PFSK-1 (cell line): ENCODE measurements around the gene IL4I1.

Source experiments
- FOXP2 ChIP-seq: optimal IDR thresholded peaks from 2 replicates; pipeline ENCODE3; 2011; ENCODE audit warnings: borderline replicate concordance, control low read depth, inconsistent platforms; ENCODE audit not compliant: insufficient read depth; ENCODE audit errors: extremely low read length, extremely low read depth
- POLR2AphosphoS5 ChIP-seq: IDR thresholded peaks from 2 replicates; pipeline ENCODE4 v1.6.1; 2012; ENCODE audit warnings: low read depth, mild to moderate bottlenecking, control low read depth, low read length, moderate library complexity
- SIN3A ChIP-seq: IDR thresholded peaks from 2 replicates; pipeline ENCODE4 v1.6.1; 2012; ENCODE audit warnings: mild to moderate bottlenecking, low read length, moderate library complexity, borderline replicate concordance; ENCODE audit not compliant: insufficient read depth
- TAF1 ChIP-seq: IDR thresholded peaks from 2 replicates; pipeline ENCODE4 v1.6.1; 2012; ENCODE audit warnings: low read length, control low read depth, borderline replicate concordance; ENCODE audit not compliant: insufficient read depth
- TF ChIP-seq, protein P1 (sequence below), 2 experiments: IDR thresholded peaks; 2 replicates each; pipeline versions ENCODE4 v1.6.1 to v1.8.0; 2011 to 2012; ENCODE audit warnings: low read depth in 2 of 2, low read length in 2 of 2, control low read depth in 1 of 2, inconsistent platforms in 1 of 2, mild to moderate bottlenecking in 1 of 2, moderate library complexity in 1 of 2; ENCODE audit not compliant: insufficient read depth in 1 of 2

The IL4I1 gene

DNA sequence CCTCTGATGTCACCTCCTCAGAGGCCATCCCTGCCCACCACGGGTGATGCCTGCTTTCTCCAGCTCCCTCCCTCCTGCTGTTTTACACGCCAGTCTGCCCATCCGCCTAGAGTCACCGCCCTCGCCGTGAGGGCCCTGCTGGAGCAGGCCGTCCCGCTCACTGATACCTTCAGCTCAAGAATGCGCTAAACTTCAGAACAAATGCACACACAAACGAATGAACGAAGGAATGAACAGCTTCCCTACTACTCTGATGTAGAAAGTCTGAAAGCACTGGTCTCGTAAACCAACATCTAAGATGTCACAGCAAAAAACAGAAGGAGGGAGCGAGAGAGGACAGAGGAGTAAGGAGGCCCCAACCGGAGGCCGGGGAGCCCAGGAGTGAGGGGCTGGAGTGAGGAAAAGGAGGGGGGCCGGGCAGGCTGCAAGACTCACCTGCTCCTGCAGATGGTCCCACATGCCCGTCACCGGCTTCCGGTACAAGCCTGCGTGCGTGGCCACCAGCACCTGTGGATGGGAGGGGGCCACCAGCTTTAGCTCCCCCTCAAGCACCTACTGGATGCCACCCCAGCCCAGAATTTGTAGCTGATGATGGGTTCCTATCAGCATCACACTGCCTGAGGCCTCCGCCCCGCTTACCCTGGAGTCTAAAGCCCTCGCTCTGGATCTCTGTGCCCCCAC is 33.3 kb downstream of the IL4I1 start:
- no peak for TF ChIP-seq POLR2AphosphoS5

DNA sequence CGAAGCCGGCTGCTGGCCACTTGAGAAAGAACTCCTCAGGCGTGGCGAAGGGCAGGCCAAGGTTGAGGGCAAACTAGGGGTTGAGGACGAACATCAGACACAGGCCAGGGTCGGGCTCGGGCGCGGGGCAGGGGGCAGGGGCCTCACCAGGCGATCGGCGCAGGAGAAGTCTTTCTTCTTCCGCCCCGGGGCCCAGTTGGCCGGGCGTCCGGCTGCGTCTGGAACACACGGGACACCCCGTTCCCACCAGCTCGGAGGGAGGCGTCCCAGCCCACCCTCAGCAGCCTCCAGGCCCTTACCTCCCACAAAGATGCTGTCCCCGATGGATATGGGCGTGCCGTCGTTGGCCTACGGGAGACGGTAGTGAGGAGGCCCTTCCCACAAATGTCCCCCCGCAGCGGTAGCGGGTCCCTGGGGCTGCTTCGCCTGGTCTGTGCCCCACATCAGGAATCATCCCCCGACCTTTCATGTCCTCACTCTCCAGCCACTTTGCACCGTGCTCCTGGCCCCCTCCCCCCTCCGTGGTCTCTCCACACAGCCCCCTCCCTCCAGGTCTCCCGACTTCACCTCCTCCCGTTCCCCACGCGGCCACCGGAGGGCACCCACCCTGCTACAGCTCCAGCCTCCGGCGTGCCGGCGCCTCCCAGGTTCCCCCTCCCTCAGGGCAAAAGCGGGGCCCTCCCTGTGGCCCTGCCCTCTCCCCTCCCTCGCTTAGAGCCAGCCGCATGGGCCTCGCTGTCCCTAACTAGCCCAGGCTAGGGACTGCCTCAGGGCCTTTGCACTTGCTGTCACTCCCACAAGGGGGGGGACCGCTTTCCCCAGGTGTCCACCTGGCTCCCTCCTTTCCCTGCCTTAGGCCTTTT is 34.1 kb downstream of the IL4I1 start:
- TF ChIP-seq, protein P1, sequence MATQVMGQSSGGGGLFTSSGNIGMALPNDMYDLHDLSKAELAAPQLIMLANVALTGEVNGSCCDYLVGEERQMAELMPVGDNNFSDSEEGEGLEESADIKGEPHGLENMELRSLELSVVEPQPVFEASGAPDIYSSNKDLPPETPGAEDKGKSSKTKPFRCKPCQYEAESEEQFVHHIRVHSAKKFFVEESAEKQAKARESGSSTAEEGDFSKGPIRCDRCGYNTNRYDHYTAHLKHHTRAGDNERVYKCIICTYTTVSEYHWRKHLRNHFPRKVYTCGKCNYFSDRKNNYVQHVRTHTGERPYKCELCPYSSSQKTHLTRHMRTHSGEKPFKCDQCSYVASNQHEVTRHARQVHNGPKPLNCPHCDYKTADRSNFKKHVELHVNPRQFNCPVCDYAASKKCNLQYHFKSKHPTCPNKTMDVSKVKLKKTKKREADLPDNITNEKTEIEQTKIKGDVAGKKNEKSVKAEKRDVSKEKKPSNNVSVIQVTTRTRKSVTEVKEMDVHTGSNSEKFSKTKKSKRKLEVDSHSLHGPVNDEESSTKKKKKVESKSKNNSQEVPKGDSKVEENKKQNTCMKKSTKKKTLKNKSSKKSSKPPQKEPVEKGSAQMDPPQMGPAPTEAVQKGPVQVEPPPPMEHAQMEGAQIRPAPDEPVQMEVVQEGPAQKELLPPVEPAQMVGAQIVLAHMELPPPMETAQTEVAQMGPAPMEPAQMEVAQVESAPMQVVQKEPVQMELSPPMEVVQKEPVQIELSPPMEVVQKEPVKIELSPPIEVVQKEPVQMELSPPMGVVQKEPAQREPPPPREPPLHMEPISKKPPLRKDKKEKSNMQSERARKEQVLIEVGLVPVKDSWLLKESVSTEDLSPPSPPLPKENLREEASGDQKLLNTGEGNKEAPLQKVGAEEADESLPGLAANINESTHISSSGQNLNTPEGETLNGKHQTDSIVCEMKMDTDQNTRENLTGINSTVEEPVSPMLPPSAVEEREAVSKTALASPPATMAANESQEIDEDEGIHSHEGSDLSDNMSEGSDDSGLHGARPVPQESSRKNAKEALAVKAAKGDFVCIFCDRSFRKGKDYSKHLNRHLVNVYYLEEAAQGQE (IDR thresholded peaks at IDR 0.05; ENCODE audit: insufficient read depth in 1 of 2, low read depth in 2 of 2, low read length in 2 of 2): no peak
- TF ChIP-seq TAF1 (no peak), FOXP2 (no peak), POLR2AphosphoS5 (no peak), SIN3A (no peak)

DNA sequence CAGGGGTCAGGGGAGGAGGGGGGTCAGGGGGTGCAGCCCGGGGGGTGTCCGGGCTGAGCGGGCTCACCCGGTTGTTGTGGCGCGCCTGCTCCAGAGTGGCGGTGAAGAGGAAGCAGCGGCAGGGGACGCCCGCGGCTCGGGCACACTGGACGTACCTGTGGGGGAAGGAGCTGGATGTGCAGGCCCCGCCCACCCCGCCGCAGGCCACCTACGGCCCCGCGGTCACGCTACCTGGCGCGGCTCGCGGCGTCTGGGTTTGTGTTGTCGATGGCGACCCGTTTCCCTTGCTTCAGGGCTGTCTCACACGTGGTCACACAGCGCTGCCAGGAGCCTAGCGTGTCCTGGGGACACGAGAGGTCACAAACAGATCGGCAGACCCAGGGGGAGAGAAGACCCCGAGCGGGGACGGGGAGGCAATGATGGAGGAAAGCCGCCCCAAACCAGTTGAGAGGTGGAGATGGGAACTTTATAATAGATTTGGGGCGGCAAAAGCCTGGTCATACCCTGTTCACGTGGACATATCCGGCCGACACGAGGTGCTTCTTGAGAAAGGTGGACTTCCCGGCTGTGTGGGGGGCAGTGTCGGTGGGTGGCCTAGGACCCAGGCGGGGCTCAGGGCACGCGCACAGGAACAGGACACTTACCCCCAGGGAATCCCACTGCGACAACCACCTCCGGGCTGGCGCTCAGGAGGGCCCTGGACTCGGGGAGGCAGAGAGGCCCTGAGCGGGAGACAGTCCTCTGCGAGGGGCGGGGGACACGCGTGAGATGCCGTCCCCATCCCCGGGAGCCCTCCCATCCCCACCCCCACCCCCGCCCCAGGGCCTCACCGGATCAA is 34.9 kb downstream of the IL4I1 start:
- TF ChIP-seq POLR2AphosphoS5 (no peak), SIN3A (no peak), TAF1 (no peak), FOXP2 (no peak)
- TF ChIP-seq, protein P1 (IDR thresholded peaks at IDR 0.05; ENCODE audit: insufficient read depth in 1 of 2, low read depth in 2 of 2, low read length in 2 of 2): no peak

DNA sequence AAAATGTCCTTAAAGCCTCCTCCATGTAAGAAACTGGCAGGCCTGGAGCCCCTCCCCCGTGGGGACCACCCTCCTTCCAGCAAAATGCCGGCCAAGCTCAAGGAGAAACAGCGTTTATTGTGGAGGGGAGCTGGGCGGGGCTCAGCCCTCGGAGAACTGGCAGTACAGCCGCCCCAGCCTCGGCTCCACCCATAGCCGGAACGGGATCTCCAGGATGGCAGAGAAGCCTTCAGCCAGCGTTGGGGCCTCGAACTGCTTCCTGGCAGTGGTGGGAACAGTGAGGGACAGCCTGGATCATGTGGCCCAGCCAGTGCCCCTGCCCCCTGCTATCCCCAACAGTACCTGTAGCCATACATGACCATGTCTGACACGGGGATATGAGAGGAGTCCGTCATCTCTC is 35.6 kb downstream of the IL4I1 start:
- peak; percentile 9; the same call in 1 of the 2 replicates for TF ChIP-seq POLR2AphosphoS5
- TF ChIP-seq TAF1: no peak

DNA sequence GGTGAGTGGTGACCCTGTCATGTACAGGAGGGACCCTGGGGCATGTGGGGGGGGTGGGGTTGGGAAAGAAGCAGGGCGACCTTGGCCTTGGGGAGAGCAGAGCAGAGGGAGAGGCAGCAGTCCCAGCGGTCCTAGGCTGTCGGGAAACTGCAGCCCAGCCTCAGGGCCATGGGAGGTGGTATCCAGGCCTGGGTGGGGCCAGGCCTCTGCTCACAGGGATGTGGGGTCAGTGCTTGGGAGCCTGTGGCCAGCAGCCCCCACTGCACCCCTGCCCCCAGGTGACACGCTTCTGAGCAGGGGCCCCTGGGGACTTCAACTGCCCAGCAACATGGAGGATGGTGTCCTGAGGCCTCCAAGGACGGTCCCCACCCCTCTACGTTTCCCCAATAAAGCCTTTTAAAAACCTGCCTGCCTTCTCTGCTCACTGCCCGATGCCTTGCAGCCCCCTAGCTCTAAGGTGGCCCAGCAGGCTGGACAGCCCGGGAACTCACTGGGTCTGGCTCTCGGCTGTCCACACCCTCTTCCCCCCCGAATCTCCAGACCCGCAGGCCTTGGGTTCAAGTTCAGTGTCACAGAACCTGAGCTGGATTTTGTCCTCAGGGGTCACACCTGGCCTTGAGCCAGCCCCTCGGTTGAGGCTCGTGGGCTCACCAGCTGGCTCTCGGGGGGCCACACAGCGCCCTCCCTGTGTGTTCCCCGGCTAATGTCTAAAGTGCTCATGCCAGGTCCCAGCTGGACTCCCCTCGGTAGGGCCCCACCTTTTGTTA is 36.2 kb downstream of the IL4I1 start:
- peak; percentile 19; the same call in 1 of the 2 replicates for TF ChIP-seq POLR2AphosphoS5
- TF ChIP-seq, protein P1 (IDR thresholded peaks at IDR 0.05; ENCODE audit: insufficient read depth in 1 of 2, low read depth in 2 of 2, low read length in 2 of 2): no peak
